Measurements from ENCODE around the gene PPP1R2. TPM values are rescaled to one million over a fixed set of nuclear protein-coding genes. Genes with fewer than 3 reads are reported as not detected.

PPP1R2 gene
- total RNA-seq, 1 donor from 2014 or later: 181 TPM

- DNase-seq (ENCODE audit: low spot score in 2 of 2) (no peak), FAIRE-seq (no peak)
Observed at GRCh38 chr3:195466251-195466650, 76.9 kb downstream of the PPP1R2 start.

Small RNA genes within 50 kb of the gene (small RNA-seq; reads per million reads assigned to genes)
- gene RN7SL73P (not detected), gene RNU6ATAC24P (not detected)

Other genes starting within 250 kb of the PPP1R2 start
- gene ACAP2, start 100.3 kb downstream of the PPP1R2 start, total RNA-seq: 149 TPM
- gene APOD, start 40.6 kb upstream of the PPP1R2 start, total RNA-seq: 2.9 TPM
- gene MUC20, start 177.7 kb upstream of the PPP1R2 start, total RNA-seq: 2.0 TPM